HG03469 (cell line): ENCODE data around the gene STK32C.
"Not testable (repeated sequence)": the region's sequence is repeated elsewhere in the genome, so short reads cannot be mapped to it uniquely, and the experiment has no call there.

Experiments used
- ATAC-seq: cut with Tn5 transposase; IDR thresholded peaks from one replicate; pipeline ENCODE4 v1.9.1; 2021; ENCODE audit warnings: mild to moderate bottlenecking, moderate library complexity, moderate number of reproducible peaks; ENCODE audit not compliant: unreplicated experiment

The STK32C gene

GRCh38 chr10:132269266-132270230 lies 38.2 kb downstream of the STK32C start:
- no peak for ATAC-seq

DNA sequence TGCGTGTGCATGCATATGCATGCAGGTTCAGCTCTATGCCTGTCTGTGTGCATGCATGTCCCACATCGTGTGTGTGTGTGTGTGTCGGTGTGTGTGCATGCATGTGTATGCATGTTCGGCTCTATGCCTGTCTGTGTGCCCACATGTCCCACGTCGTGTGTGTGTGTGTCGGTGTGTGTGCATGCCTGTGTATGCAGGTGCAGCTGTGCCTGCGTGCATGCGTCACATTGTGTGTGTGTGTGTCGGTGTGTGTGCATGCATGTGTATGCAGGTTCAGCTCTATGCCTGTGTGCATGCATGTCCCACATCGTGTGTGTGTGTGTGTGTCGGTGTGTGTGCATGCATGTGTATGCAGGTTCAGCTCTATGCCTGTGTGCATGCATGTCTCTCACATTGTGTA lies 39.8 kb downstream of the STK32C start:
- ATAC-seq = not testable (repeated sequence)

DNA sequence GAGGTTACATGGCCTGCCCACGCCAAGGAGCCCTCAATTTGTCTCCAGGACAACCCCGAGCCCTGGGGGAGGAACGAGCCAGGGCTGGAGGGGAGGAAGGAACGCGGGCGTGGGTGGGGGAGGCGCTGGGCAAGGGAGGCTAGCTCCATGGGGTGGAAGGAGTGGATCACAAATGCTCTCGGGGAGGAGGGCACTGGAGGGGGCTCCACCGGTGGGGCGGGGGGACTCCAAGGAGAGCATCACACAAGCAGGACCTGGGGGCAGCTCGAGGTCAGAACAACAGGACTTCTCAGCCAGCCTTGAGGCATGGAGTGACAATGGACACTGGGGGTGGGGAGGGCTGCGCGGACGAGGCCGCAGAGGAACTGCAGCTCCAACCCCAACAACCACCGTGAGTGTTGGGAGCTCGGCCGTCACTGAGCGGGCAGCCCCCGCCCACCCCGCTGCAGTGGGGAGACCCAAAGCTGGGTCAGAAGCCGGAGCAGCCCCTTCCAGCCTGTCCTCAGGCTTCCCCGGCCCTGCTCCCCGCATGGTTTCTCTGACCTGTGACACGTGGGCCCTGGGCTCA lies 41.1 kb downstream of the STK32C start:
- ATAC-seq = no peak

- ATAC-seq = no peak
Measured at GRCh38 chr10:132265890-132266496, 41.8 kb downstream of the STK32C start.

GRCh38 chr10:132264966-132265889 lies 42.5 kb downstream of the STK32C start:
- ATAC-seq = no peak

DNA sequence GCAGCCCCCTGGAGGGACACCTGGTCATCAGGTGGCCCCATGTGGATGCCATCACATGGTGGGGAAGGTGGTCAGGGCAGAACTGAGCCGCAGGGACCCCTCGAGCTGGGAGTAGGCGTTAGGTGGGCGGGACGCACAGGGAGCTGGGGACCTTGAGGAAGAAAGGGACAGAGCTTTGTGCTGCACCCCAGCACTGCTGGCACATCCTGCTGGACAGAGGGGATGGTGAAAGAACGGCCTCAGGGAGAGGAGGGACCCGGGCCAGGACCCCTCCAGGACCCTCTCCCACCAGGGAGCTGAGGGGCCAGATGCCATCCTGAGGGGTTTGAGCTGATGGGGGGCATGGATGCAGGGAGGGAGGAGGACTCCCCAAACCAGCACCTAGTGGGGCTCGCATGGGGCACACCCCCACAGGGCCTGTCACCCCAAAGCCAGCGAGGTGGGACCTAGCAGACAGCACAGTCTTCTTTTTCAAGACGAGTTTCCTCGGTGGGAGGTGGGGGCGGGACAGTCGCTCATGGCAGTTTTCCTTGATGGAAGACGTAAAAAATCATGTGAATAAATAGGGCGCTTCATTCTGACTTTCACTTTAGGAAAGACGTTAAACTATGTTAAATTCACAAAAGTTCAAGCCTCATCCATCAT lies 43.3 kb downstream of the STK32C start:
- ATAC-seq = no peak

DNA sequence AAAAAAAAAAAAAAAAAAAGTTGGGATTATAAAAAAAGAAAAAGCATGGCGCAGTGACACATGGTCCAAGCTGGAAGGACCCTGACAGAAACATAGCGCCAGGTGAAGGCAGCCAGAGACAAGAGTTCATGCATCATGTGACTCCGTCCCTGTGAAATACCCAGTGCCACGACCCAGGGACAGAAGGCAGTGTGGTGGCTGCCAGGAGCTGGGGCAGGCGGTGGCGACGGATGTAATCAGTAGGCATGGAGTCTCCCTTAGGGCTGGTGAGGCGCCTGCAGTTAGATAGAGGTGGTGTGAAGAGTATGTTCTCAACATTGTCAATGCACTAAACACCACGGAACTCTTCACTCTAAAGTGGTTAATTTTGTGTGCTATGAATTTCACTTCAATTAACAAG lies 43.9 kb downstream of the STK32C start:
- no peak for ATAC-seq

DNA sequence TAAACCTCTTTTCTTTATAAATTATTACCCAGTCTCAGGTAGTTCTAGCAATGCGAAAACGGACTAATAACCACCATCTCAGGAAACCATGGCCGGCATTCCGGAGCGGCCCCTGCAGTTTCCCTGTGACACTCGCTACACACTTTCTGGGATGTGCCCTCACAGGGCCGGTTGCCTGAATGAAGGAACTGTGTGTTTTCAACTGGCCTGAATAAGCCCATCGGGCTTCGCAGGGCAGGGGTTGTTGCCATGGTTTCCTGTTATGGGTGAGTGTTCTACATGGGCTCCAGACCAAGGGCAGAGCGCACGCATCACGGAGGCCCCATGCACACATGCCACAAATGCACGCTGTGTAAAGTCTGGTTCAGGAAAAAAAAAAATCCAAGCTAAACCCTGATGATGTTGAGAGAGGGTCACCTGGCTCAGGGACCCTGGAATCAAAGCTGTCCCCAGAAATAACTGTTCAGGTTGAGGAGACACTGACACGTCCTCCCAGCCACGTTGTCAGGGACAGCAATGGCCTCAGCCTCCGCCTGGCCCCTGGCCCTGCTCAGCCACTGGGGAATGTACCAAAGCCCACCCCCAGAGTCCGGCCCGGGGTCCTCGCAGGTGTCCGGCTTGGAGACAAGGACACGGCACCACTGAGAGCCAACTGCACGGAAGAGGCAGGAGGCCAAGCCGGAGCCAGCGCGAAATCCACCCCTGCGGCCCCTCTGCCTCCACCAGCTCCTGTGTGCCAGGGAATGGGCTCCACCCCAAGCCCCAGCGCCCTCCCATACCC lies 47.9 kb downstream of the STK32C start:
- no peak for ATAC-seq

DNA sequence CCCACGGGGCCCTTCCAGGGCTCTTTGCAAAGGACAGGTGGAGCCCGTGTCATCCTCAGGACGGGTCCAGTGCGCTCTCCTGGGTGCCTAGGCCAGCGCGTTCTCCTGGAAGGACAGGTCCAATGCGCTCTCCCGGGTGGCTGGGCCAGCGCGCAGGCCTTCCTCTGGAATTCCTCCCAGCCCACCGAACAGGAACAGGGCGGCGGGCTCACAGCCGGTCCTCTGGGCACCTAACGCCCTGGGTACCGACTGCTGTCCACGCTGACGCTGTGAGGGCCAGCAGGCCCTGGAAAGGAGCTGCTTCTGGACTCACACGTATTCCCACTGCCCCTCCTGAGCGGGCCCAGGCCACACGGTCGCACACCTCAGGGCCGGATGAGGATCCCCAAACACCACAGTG lies 49.3 kb downstream of the STK32C start:
- ATAC-seq = no peak

DNA sequence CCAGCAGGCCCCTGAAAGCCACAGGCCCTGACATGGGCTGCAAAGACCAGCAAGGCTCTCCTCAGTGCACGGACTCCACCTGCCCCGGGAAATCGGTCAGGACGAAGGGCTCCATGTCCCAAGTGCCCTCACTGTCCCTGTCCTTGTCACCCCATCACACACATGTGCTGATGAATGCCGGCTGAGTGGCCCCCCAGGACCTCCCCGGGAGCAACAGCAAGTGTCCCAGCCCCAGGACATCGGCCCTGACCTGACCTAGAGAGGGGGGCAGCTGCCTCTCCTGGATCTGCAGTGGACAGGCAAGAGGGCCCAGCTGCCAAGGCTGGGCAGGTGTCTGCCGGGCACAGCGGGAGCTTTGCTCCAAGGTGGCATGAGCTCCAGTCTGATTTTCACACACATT lies 49.8 kb downstream of the STK32C start:
- no peak for ATAC-seq

GRCh38 chr10:132257271-132257670 lies 50.5 kb downstream of the STK32C start:
- ATAC-seq = no peak

- ATAC-seq = no peak
Measured at GRCh38 chr10:132256866-132257265, 50.9 kb downstream of the STK32C start.

GRCh38 chr10:132255489-132256344 lies 52.0 kb downstream of the STK32C start:
- ATAC-seq = no peak

- ATAC-seq = no peak
Measured at GRCh38 chr10:132254841-132255240, 52.9 kb downstream of the STK32C start.

GRCh38 chr10:132253092-132253687 lies 54.6 kb downstream of the STK32C start:
- no peak for ATAC-seq

- no peak for ATAC-seq
Measured at GRCh38 chr10:132252412-132252811, 55.3 kb downstream of the STK32C start.

DNA sequence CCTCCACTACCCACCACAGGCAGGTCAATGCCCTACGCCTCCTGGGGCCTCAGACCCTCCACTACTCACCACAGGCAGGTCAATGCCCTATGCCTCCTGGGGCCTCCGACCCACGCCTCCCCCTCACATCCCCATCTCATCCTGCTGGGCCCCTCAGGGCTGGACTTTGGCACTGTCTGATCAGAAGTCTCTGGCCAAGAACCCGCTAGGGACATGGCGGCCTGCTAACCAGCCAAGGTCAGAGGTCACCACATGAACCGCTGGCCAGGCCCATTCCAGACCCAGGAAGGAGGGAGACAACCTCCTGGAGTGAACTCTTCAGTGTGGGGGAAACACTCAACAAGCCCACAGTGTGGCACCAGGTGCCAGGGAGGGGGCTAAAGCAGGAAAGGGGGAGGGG lies 55.8 kb downstream of the STK32C start:
- ATAC-seq = no peak
